EL (cell line): ENCODE measurements around the gene TIAL1.

Experiments used
- DNase-seq: peaks from one replicate; pipeline ENCODE4 v3.0.0-alpha.2; 2016

TIAL1 gene

GRCh38 chr10:119526621-119527592 lies 69.9 kb downstream of the TIAL1 start:
- no peak for DNase-seq

- no peak for DNase-seq
Observed at GRCh38 chr10:119526149-119526548, 70.6 kb downstream of the TIAL1 start.

DNA sequence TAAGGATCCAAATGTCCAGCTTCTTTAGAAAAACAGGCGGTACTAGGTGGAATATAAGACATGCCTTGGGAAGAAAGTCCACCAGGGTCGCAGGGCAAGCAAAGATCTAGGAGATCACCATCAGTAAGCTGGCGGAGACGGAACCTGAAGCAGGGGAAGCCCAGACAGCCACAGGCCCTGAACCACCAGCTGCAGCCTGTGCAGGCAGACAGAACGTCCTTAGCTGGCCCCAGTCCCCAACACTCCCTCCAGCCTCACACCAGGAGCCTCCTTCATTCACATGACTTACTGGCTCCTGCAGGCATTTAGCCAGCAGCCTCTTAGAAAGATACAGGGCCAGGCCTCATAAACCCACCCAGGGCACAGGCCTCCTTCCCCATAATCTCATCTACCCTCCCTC lies 71.6 kb downstream of the TIAL1 start:
- DNase-seq, result no peak

GRCh38 chr10:119524720-119525070 lies 72.1 kb downstream of the TIAL1 start:
- no peak for DNase-seq

GRCh38 chr10:119523895-119524719 lies 72.7 kb downstream of the TIAL1 start:
- DNase-seq, result no peak
